GM12873 (cell line): Measurements from ENCODE around the gene ADCY10.

ENCODE experiments used
- CTCF ChIP-seq: IDR thresholded peaks from 2 replicates; pipeline ENCODE4 v1.5.1; 2012; ENCODE audit warnings: low read depth, mild to moderate bottlenecking, moderate library complexity, low read length, control low read depth; ENCODE audit not compliant: insufficient read depth; ENCODE audit errors: missing control alignments

Gene ADCY10

DNA sequence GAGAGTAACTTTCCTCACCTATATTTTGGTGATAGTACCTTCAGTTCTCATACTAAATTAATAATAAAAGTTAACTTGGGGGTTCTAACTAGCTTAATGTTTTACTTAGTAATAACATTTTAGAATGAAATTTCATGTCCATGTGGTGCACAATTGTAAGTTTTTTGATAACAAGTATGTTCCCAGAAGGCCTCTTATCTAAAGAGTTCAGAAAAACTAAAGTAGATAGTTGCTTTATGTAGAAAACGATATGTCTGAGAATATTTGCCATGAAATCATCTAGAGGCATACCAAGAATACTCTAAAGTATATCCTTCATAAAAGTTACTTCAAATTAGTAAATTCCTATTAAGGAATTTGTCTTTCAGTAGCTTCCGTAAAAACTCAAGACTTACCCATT is 10.2 kb upstream of the ADCY10 start:
- no peak for TF ChIP-seq CTCF

DNA sequence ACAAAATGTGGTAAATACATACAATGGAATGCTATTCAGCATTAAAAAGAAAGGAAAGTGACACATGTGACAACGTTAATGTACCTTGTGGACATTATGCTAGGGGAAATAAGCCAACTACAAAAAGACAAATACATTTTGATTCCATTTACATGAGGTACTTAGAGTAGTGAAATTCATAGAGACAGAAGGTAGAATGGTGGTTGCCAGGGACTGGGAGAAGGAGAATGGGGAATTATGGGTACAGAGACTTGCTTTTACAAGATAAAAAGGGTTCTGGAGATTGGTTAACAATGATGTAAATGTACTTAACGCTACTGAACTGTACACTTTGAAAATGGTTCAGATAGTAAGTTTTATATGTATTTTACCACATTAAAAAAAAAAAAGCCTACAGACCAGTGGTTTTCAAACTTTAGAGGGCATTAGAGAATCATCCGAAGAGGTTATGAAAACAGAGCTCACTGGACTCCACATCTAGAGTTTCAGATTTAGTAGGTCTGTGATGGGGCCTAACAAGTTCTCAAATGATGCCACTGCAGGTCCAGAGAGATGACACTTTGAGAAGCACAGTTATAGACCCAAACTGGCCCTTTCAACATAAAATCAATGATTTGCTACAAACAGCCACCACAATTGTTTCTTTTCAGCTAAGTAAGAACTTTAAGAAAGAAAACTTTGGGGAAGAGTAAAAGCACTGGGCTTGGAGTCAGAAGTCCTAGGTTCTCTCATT is 9.6 kb upstream of the ADCY10 start:
- TF ChIP-seq CTCF: no peak

GRCh38 chr1:167922611-167923074 is 8.7 kb upstream of the ADCY10 start:
- TF ChIP-seq CTCF: no peak

GRCh38 chr1:167922023-167922422 is 8.1 kb upstream of the ADCY10 start:
- TF ChIP-seq CTCF: no peak

DNA sequence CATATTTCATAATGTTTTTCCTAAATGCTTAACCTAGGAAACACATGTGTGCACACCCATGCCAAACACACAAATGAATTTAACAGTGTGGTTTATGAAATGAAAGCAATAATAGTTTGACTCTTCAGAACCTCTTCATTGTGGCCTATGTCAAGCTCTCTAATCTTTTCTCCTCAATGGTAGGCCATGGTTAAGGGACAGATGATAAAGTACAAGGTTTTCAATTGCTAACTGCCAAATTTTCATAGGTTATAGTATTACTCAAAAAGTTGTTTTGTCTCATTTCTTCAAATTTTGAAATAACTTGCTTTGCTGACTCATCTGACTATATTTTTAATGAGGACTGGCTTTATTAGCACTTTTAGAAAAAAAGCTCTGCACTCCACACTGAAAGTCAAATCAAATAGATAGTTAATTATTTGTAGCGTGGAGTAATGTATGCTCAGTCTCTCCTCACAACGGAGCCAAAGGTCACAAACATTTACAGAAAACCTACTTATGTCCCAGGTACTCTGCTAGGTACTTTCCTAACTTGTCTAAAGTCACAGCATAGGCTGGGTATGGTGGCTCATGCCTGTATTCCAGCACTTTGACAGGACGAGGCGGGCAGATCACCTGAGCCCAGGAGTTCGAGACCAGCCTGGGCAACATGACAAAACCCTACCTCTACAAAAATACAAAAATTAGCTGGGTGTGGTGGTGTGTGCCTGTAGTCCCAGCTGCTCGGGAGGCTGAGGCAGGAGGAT is 3.0 kb upstream of the ADCY10 start:
- TF ChIP-seq CTCF: no peak

GRCh38 chr1:167915569-167915968 is 1.6 kb upstream of the ADCY10 start:
- TF ChIP-seq CTCF: no peak

DNA sequence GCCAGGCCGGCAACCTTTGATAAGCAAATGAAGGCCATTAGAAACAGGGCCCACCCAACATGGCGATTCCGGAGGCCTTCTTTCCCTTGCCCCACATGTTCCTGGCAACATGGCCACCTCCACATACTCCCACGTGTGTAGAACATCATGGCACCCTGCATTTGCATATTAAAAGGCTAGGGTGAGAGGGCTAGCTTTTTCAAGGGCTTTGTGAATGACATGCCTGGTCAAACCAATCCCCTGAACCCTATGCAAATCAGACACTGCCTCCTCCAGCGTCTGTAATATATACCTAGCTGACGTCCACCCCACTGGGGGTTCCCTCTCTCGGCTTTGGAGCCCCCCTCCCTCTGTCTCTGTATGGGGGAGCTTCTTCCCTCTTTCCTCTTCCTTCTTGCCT is 1.6 kb downstream of the ADCY10 start:
- TF ChIP-seq CTCF: no peak
